MM.1S (cell line): ENCODE data around the gene OIT3.

Experiments used
- DNase-seq: peaks from one replicate; pipeline ENCODE4 v3.0.0-alpha.2; 2015
- H2AFZ ChIP-seq: fragments of 300-600 bp; sonication (generic); 2 replicates; pipeline ENCODE4 v1.6.0; 2016; ENCODE audit warnings: antibody characterized with exemption, low read length
- H3F3A ChIP-seq: fragments of 300-600 bp; sonication (generic); 2 replicates; pipeline ENCODE4 v1.6.1; 2016; ENCODE audit warnings: mild to moderate bottlenecking, antibody characterized with exemption, low read length, moderate library complexity, mixed read lengths; ENCODE audit not compliant: insufficient read depth
- H3K27ac ChIP-seq: fragments of 300-600 bp; sonication (generic); 2 replicates; pipeline ENCODE4 v1.5.1; 2016; ENCODE audit warnings: mild to moderate bottlenecking, low read length
- H3K27me3 ChIP-seq: fragments of 300-600 bp; sonication (generic); replicated peaks from 2 replicates; pipeline ENCODE4 v1.6.0; 2016; ENCODE audit warnings: low read length; ENCODE audit not compliant: insufficient read depth
- H3K36me3 ChIP-seq: fragments of 300-600 bp; sonication (generic); replicated peaks from 2 replicates; pipeline ENCODE4 v1.6.1; 2016; ENCODE audit warnings: mild to moderate bottlenecking, low read length, mixed read lengths; ENCODE audit not compliant: insufficient read depth
- H3K4me1 ChIP-seq: fragments of 300-600 bp; sonication (generic); 2 replicates; pipeline ENCODE4 v1.6.1; 2016; ENCODE audit warnings: low read length, mixed read lengths
- H3K4me2 ChIP-seq: fragments of 300-600 bp; sonication (generic); 2 replicates; pipeline ENCODE4 v1.6.0; 2016; ENCODE audit warnings: low read depth, low read length
- H3K4me3 ChIP-seq: fragments of 300-600 bp; sonication (generic); 2 replicates; pipeline ENCODE4 v1.5.1; 2016; ENCODE audit warnings: low read length, mixed read lengths
- H3K79me2 ChIP-seq: fragments of 300-600 bp; sonication (generic); 2 replicates; pipeline ENCODE4 v1.6.1; 2016; ENCODE audit warnings: mixed run types, low read length, mixed read lengths
- H3K9ac ChIP-seq: fragments of 300-600 bp; sonication (generic); 2 replicates; pipeline ENCODE4 v1.6.1; 2016; ENCODE audit warnings: low read length, mixed read lengths
- H3K9me2 ChIP-seq: fragments of 300-600 bp; sonication (generic); replicated peaks from 2 replicates; pipeline ENCODE4 v1.6.1; 2016; ENCODE audit warnings: mild to moderate bottlenecking, low read length, mixed read lengths; ENCODE audit not compliant: insufficient read depth
- H3K9me3 ChIP-seq: fragments of 300-600 bp; sonication (generic); replicated peaks from 2 replicates; pipeline ENCODE4 v1.6.1; 2016; ENCODE audit warnings: mild to moderate bottlenecking, low read length, mixed read lengths; ENCODE audit not compliant: insufficient read depth
- H4K20me1 ChIP-seq: fragments of 300-600 bp; sonication (generic); 2 replicates; pipeline ENCODE4 v1.6.1; 2016; ENCODE audit warnings: mild to moderate bottlenecking, low read length, moderate library complexity, mixed read lengths; ENCODE audit not compliant: insufficient read depth
- EZH2 ChIP-seq: fragments of 300-600 bp; sonication (generic); optimal IDR thresholded peaks from 2 replicates; pipeline ENCODE3; 2017; ENCODE audit warnings: low read depth, mild to moderate bottlenecking, antibody characterized with exemption, low read length, mixed read lengths
- EZH2phosphoT487 ChIP-seq: fragments of 300-600 bp; sonication (generic); IDR thresholded peaks from 2 replicates; pipeline ENCODE4 v1.6.1; 2018; ENCODE audit warnings: antibody characterized with exemption, low read length
- TF ChIP-seq, protein P1 (sequence below): fragments of 300-600 bp; sonication (generic); IDR thresholded peaks from 2 replicates; pipeline ENCODE4 v1.5.1; 2016; ENCODE audit warnings: antibody characterized with exemption, low read length, mixed read lengths

OIT3 gene

DNA sequence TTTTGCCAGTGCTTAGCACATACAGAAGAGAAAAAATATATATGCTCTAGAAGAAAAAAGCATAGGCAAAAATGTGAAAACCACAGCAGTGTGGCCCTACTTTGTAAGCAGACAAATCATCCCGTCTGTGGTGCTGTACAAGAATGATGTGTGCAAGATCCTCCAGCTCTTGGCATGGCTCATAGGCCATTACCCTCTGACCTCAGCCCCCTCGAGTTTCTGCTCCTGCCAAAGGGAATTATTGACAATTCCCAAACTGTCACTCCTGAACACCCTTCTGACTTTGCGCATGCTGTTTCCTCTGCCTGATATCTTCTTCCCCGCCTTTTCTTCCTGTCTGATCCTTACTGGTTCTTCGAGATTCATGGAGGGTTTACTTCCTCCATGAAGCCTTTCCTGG, 33.9 kb downstream of the OIT3 start:
- Histone ChIP-seq H3K4me1 (no peaks in the 10 kb centered on the region), H2AFZ (no peak overlapping the region), H3K9me2 (no peaks in the 10 kb centered on the region), H3K79me2 (no peaks in the 10 kb centered on the region), H3K27ac (no peak overlapping the region), H3K9ac (no peak overlapping the region), H3K4me2 (no peak overlapping the region), H3F3A (no peaks in the 10 kb centered on the region), H3K36me3 (no peaks in the 10 kb centered on the region), H3K27me3 (no peaks in the 10 kb centered on the region), H4K20me1 (no peaks in the 10 kb centered on the region), H3K4me3 (no peak overlapping the region), H3K9me3 (no peaks in the 10 kb centered on the region)
- no peak for TF ChIP-seq EZH2
- no peak for TF ChIP-seq EZH2phosphoT487
- TF ChIP-seq, protein P1, sequence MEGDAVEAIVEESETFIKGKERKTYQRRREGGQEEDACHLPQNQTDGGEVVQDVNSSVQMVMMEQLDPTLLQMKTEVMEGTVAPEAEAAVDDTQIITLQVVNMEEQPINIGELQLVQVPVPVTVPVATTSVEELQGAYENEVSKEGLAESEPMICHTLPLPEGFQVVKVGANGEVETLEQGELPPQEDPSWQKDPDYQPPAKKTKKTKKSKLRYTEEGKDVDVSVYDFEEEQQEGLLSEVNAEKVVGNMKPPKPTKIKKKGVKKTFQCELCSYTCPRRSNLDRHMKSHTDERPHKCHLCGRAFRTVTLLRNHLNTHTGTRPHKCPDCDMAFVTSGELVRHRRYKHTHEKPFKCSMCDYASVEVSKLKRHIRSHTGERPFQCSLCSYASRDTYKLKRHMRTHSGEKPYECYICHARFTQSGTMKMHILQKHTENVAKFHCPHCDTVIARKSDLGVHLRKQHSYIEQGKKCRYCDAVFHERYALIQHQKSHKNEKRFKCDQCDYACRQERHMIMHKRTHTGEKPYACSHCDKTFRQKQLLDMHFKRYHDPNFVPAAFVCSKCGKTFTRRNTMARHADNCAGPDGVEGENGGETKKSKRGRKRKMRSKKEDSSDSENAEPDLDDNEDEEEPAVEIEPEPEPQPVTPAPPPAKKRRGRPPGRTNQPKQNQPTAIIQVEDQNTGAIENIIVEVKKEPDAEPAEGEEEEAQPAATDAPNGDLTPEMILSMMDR: no peak
- no peak for DNase-seq

DNA sequence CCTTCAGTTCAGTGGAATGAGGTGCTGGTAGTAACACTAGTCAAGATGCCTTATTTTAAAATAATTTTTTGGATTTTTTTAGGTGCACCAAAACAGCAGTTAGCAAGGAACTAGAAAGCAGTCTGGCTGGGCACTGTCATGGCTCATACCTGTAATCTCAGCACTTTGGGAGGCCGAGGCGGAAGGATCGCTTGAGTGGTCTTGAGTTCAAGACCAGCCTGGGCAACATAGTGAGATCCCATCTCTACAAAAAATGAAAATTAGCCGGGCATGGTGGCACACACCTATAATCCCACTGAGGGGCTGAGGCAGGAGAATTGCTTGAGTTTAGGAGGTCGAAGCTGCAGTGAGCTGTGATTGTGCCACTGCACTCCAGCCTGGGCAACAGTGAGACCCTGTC, 35.3 kb downstream of the OIT3 start:
- no peaks in the 10 kb centered on the region for H3K27me3 ChIP-seq
- H3K4me2 ChIP-seq: no peak overlapping the region
- H3K9me3 ChIP-seq: no peaks in the 10 kb centered on the region
- no peak overlapping the region for H2AFZ ChIP-seq
- H3K4me1 ChIP-seq: no peaks in the 10 kb centered on the region
- no peaks in the 10 kb centered on the region for H4K20me1 ChIP-seq
- no peaks in the 10 kb centered on the region for H3K9me2 ChIP-seq
- no peaks in the 10 kb centered on the region for H3K36me3 ChIP-seq
- no peak for DNase-seq
- H3K27ac ChIP-seq: no peak overlapping the region
- H3K79me2 ChIP-seq: no peaks in the 10 kb centered on the region
- H3K4me3 ChIP-seq: no peak overlapping the region
- H3K9ac ChIP-seq: no peak overlapping the region
- no peak for TF ChIP-seq EZH2phosphoT487
- TF ChIP-seq EZH2: no peak
- TF ChIP-seq, protein P1: no peak
- no peaks in the 10 kb centered on the region for H3F3A ChIP-seq

DNA sequence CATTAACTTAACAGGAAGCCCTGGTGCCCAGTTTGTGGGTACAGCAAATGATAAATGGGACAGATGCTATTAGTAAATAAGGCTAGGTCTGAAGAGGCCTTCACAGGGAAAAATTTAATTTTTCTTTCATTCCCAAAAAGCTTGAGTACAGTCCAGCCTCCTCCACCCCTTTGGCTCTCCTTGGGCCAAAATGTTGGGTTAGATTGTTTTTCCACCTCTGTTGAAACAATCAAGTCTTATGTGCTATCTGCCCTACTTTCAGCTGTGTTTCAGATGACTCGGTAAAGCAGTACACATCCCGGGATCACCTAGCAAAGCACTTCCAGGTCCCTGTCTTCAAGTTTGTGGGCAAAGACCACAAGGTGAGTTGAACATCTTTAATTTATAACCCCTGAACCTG, 36.7 kb downstream of the OIT3 start:
- H3K4me1 ChIP-seq: no peaks in the 10 kb centered on the region
- no peaks in the 10 kb centered on the region for H3K9me2 ChIP-seq
- no peak for DNase-seq
- H3K9ac ChIP-seq: no peak overlapping the region
- H3K4me2 ChIP-seq: no peak overlapping the region
- H4K20me1 ChIP-seq: no peaks in the 10 kb centered on the region
- H3K27me3 ChIP-seq: no peaks in the 10 kb centered on the region
- no peaks in the 10 kb centered on the region for H3K36me3 ChIP-seq
- no peak overlapping the region for H2AFZ ChIP-seq
- H3K79me2 ChIP-seq: no peaks in the 10 kb centered on the region
- TF ChIP-seq EZH2 (no peak), EZH2phosphoT487 (no peak)
- TF ChIP-seq, protein P1: no peak
- H3K9me3 ChIP-seq: no peaks in the 10 kb centered on the region
- no peak overlapping the region for H3K27ac ChIP-seq
- no peaks in the 10 kb centered on the region for H3F3A ChIP-seq
- no peak overlapping the region for H3K4me3 ChIP-seq
